OCI-LY7 (cell line): ENCODE measurements around the gene NKX2-1.

Experiments
- CTCF ChIP-seq: fragments of 200-600 bp; sonication (generic); conservative IDR thresholded peaks from 2 replicates; pipeline ENCODE4 v1.5.1; 2014; ENCODE audit warnings: mild to moderate bottlenecking, antibody characterized with exemption, low read length, moderate library complexity, mixed read lengths
- EZH2phosphoT487 ChIP-seq: fragments of 200-600 bp; sonication (generic); IDR thresholded peaks from 2 replicates; pipeline ENCODE4 v1.6.1; 2018; ENCODE audit warnings: low read depth, borderline replicate concordance, mild to moderate bottlenecking, mixed run types, antibody characterized with exemption, low read length, moderate library complexity, mixed read lengths

- no peak for TF ChIP-seq CTCF
- no peak for TF ChIP-seq EZH2phosphoT487
These were observed 3.3 kb downstream of the NKX2-1 start for GRCh38 chr14:36516719-36517241.
